ENCODE data around the gene RNF11.

GRCh38 chr1:51281807-51282206 lies 45.7 kb downstream of the RNF11 start:
- TF ChIP-seq CTCF (IDR thresholded peaks at IDR 0.05; ENCODE audit: poor library complexity, severe bottlenecking) (no peak), EZH2 (IDR thresholded peaks at IDR 0.05; ENCODE audit: borderline replicate concordance, insufficient read depth, low read length, poor library complexity, severe bottlenecking) (no peak), MXI1 (conservative IDR thresholded peaks at IDR 0.05; ENCODE audit: poor library complexity, severe bottlenecking) (no peak), POLR2AphosphoS5 (IDR thresholded peaks at IDR 0.05) (no peak), RAD21 (conservative IDR thresholded peaks at IDR 0.05) (no peak), REST (IDR thresholded peaks at IDR 0.05; ENCODE audit: borderline replicate concordance) (no peak), EP300 (conservative IDR thresholded peaks at IDR 0.05; ENCODE audit: poor library complexity, severe bottlenecking) (no peak), SMC3 (conservative IDR thresholded peaks at IDR 0.05; ENCODE audit: poor library complexity) (no peak), TAF1 (IDR thresholded peaks at IDR 0.05; ENCODE audit: low read depth) (no peak)
